GM18498 (cell line): ENCODE results near the gene PCBP3.
"Not testable (repeated sequence)": the region's sequence is repeated elsewhere in the genome, so short reads cannot be mapped to it uniquely, and the experiment has no call there.

ENCODE experiments used
- ATAC-seq: cut with Tn5 transposase; IDR thresholded peaks from one replicate; pipeline ENCODE4 v1.9.1; 2021; ENCODE audit warnings: mild to moderate bottlenecking, moderate library complexity; ENCODE audit not compliant: unreplicated experiment

Gene PCBP3

DNA sequence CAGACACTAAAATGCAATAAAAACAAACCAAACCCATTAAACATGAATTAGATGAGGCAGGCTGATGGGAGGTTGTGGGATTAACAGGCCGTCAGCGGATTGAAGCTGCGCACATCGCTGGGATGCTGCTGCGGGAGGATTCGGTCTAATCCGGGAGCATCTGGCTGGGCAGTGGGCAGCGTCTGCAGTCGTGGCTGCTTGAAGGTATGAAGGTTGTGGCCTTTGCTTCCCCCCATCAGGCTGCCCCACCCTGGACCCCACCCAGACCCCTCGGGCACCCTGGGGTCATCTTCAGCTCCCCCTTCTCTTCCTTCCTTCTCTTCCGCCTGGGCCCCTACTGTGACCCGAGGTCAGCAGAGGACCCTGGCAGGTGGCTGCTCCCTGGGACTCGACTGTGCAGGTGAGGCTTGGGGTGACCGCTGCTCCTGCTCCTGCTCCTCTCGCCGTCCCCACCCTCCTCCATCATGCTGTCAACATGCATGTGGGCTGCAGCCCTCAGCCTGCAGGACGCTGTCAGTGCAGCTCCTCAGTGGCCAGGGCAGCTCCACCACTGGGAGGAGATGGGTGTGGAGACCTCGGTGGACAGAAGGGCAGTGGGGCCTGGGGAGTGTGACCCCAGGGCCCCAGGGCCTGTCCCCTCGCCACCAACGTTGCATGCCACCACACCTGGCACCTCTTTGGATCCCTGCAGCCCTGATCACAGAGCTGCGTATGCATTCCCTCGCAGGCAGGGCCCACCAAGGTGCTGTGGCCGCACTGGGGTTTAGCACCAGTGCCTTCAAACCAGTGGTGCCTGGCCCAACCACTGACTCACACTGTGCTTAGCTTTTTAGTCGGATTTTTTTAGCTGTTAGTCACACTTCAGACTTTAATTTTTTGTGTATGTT lies 225.8 kb downstream of the PCBP3 start:
- ATAC-seq = no peak

DNA sequence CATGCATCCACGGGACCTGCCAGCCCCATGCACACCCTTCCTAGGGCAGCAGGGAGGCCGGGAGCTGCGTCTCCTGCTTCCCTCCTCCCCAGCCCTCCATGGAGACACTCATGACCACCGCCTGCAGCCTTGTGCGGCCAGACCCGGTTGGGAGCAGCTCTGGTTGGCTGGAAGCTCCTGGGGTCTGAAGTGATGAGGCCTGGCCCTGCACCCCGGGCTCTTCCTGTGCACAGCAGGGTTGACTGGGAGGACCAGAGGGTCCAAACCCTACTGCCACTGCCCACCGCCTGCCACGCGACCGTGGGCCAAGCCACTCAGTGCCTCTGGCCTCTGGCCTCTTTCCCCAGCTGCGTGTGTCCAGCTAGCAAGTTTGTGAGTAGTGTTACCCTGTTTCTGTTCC lies 226.9 kb downstream of the PCBP3 start:
- no peak for ATAC-seq

DNA sequence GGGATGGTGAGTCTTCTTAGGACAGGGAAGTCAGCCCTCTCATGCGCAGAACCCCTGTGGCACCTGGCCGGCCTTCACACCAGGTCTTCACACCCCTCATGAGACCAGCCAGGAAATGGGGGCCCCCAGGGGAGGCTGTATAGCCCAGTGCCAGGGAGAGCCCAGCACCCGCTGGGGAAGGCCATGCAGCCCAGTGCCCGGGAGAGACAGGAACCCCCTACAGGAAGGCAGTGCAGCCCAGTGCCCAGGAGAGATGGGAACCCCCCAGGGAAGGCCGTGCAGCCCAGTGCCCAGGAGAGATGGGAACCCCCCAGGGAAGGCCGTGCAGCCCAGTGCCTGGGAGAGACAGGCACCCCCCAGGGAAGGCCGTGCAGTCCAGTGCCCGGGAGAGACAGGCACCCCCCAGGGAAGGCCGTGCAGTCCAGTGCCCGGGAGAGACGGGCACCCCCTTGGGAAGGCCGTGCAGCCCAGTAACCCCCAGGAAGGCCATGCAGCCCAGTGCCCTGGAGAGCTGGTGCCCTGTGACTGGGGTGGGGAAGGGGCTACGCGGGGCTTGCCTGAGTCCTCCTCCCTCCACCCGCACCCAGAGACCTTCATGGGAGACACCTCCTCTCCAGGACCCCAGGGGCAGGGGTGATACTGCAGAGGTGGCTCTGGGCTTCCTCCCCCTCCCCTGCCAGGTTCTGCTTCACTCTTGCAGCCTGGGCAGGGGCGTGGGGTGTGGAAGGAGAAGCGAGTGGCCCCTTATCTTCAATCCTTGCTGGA lies 227.5 kb downstream of the PCBP3 start:
- ATAC-seq = no peak

DNA sequence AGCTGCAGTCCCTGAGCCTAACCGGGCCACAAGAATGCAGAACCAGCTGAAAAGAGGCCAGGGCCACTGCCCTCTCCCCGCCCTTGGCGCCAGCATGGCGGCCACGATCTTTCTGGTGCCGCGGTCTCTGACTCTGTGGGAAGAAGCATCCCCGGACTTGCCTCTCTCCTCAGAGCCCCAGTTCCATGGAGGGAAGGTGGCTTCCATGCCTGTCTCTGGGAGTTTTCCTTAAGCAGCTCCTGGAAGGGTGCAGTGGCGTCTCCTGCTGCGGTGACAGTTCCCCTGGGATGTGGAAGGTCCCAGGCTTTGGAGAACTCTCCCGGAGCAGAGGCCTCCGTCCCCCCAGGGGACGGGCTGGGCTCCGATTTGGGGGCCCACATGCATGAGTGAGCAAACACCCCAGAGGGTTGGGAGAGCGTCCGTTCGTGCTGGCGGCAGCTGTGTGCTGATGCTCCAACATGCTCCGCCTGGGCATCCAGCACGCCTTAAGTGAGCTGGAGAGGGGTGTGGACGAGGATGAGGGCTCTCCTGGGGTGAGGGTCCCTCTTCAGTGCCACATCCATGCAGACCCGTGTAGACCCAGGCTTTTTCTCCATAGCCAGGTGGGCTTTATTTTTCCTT lies 228.2 kb downstream of the PCBP3 start:
- ATAC-seq = no peak

DNA sequence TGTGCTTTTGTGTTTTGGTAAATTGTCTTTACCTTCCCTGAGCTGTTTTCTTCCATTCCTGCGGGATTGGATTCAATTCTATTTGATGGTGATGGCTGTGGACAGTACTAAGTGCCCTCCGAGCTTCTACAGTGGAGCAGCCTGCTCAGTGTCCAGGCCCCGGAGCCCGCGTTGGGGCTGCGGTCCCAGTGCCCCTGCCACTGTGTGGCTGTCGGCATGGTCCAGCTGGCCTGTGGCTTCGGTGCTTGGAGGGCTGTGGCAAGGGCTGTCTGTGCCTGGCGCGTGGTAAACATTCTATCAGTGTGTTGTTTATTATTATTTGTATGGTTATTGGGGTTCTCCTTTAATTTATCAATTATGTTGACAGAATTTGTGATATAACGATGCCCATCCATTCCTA lies 228.9 kb downstream of the PCBP3 start:
- ATAC-seq = no peak

DNA sequence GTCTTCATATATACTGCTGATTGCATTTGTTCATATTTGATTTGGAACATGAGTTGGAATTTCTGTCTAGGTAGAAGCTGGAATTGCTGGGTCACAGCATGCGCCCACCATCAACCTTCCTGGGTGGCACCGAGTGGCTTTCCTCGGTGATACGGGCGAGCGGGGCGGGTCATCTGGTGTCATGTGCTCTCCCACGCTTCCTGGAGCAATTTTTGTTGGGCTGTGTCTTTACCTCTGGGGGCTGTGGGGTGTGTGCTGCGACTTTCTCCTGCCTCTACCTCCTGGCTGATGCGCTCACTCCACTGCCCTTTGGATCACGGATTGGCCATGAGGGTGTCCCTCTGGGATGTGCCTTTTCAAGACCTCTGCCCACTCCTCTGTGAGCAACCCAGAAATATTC lies 229.4 kb downstream of the PCBP3 start:
- ATAC-seq = no peak

DNA sequence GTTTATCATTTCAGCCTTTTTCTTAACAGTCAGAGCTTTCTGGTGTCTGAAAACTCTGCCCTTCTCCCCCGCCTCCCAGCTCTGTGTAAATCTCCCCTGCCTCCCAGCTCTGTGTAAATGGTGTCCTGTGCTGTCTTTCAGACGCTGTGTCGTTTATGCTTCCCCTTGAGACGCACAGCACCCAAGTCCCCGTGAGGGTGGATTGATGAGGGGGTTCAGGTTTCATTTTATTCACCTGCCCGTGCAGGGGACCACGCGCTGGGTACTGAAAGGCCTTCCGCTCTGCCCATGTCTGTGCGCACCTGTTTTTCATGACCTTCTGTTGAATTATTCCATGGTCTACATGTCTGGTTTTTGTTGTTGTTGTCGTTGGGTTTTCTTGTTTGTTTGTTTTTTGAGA lies 229.9 kb downstream of the PCBP3 start:
- ATAC-seq = no peak

DNA sequence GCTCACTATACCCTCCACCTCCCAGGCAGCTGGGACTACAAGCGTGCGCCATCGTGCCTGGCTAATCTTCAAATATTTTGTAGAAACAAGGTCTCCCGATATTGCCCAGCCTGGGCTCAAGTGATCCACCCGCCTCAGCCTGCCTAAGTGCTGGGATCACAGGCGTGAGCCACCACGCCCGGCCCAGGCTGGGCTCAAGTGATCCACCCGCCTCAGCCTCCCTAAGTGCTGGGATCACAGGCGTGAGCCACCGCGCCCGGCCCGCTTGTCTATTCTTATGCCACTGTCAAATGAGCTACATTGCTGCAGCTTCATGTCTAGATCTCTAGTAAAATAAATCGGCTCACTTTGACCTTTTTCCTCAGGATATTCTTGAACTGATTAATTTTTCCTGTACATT lies 230.3 kb downstream of the PCBP3 start:
- ATAC-seq = no peak

DNA sequence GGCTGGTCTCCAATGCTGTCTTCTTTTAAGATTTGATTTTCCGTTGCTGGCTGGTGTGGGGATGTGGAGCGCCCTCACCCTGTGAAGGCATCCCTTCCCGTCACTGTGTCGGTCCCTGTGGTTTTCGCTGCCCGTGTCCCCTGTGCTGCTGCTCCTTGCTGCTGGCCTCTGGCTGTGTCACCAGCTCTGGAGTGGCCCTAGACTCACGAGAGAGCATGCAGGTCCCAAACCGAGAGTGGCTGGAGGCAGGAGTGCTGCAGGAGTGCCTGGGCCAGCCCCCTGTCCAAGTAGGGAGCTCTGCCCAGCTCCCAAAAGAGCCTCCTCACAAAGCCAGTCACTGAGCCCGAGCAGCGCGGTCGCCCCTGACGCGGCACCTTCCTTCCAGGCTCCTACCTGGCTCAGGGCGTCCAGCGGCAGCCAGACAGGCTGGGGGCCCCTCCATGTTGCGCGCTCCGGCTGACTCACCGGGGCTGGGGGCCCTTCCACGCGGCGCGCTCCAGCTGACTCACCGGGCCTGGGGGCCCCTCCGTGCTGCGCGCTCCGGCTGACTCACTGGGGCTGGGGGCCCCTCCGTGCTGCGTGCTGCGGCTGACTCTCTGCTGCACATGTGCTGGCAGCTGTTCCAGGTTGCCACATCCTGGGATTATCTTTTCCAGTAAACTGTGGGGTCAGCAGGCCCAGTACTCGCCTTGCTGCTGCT lies 231.3 kb downstream of the PCBP3 start:
- no peak for ATAC-seq

DNA sequence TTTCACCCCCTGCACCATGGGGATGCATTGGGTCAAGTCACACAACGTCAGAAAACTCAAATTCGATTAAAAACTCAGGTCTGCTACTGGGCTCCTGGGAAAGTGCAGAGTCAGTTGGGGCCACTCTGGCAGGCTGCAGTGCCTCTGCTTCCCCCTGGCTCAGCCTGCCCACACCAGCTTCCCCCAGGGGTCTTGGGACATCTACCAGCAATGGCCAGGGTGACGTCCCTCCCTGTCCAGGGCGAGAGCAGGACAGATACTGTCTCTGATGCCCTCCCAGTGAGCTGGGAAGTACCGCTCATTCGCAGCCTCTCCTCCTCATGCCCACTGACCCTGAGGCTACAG lies 231.9 kb downstream of the PCBP3 start:
- ATAC-seq = no peak

DNA sequence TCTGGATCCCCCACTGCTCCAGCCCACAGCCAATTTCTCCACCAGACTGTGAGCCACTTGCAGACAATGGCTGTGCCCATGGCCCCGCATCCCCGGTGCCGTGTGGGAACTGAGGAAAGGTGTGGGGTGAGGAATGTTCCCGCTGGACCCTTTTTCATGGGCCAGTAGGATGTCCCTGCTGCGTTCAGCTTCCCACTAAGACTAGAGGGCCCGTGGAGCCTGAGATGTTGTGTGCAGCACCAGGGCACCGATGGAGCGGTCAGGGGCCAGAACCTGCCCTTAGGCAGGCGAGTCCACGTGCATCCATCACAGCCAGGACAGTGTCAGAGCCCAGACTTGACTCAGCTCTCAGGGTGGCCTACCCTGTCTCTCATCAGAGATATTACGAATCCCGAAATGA lies 232.4 kb downstream of the PCBP3 start:
- ATAC-seq = no peak

DNA sequence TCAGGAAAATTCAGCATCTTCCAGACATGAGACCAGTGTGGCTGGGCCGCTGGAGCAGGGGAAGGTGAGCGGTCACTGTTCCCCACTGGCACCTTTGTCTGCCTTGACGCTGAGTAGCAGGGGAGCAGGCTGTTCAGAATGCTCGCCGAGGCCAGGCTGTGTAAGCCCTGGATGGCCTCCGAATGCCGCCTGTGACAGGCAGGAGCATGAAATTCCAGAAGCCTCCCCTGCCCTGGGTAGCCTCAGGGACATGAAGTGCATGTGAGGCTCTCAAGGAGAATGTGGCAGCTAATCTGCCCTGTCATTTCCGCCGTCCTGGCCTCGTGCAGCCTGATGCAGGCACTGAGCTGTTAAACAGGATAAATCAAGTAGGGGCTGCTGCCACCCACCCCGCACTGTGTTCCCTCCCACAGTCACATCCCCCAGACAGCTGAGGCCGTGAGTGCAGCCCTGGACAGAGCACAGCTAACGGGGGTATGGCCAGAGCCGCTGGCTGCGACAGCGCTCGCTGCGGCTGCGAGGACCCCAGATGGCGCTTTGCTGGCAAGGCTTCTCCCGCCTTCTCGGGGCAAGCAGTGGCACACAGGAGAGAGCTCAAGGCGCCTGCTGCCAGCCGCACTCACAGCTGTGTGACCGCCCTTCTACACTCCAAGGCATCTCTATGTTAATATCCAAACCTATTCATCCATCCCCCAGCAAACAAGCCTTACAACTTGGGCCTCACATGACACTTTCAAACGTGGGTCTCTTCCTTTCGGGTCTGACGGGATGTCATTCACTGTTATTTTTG lies 233.1 kb downstream of the PCBP3 start:
- ATAC-seq = no peak

DNA sequence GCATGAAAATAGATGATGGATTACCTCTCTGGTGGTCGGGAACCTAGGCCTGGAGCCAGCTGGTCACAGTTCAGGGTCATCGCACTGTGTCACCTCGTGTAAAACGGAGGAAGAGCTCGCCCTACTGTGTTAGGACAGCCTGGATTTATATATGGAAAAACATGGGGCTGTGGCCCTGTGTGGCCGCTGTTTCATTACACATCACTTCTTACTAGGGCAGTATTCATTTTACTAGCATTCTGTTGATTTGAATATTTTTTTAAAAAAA lies 233.6 kb downstream of the PCBP3 start:
- ATAC-seq = no peak

DNA sequence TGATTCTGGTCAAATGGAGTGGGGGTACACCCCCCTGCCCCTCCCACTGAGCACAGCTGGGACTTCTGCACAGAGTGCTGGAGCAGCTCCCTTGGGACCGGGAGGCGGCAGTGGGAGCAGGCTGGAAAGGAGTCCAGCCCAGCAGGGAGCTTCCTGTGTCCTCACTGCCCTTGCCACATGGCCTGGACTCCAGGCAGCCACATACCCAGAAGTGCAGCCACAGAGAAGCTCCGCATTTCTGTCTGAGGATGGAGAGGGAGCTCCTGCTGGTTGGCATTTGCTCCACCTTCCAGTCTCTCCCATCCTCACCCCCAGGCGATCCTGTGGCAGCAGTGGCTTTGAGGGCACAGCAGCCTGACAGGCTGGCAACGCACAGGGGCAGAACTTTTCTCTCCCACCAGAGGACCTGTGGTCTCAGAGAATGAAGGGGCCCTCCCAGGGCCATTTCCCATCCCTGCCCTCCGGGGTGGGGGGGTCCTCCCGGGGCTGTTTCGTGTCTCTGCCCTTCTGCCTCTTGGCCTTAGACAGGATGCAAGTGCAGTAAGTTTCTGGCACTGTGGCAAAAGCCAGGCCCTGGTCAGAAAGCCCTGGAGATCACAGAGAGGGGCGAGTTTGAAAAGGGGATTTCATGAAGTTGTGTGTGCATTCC lies 234.4 kb downstream of the PCBP3 start:
- ATAC-seq = no peak

DNA sequence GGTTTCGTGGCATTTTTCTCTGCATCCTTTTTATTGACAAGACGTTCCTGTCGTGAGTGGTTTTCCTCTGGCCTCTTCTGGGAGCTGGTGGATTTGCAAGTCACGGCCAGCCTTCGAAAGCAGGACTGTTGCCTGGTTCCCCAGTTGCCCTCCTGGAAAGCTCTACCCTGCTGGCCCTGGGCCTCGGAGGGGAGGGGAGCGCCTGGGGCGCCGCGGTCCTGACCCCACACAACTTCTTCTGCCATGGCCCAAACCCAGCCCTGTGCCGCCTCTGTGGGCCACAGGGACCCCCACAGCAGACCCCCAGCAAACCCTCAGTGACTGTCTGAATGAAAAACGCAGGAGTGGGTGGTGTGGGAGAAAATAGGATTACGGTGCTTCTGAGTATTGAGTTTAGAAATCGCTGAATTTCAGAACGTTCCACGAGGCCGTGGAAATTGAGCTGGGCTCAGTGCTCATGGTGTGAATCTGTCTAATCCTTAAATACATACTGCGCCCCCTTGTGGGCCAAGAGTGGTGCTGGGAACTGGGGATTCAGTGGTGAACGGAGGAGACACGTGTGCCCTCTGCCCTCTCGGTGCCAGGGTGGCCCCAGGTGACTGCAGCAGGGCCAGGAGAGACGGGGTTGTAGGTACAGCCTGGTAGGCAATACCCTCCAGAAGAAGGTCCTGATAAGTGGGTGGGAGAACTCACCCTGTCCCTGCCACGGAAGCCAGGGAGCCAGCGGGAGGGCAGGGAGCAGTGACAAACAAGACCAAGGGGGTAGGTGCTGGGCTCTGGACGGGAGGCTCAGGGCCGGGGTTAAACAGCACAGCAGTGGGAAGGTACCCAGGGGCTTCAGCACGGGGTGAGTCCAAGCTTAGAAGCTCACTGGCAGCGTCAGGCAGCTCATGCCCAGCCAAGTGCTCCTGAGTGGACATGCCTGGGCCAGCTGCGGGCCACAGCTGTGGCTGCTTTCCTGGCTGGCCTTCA lies 236.9 kb downstream of the PCBP3 start:
- no peak for ATAC-seq

DNA sequence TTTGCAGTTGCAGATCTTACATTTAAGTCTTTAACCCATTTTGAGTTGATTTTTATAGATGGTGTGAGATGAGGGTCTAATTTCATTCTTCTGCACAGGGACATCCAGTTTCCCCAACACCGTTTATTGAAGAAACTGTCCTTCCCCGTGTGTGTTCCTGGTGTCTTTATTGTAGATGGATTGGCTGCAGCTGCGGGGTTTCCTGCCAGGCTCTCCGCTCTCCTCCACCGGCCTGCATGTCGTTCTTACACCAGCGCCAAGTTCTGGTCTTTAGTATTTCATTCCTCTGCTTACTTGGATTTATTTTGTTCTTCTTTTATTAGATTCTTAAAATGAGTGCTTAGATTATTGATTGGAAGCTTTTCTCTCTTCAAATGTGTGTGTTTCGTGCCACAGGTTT lies 239.1 kb downstream of the PCBP3 start:
- no peak for ATAC-seq

DNA sequence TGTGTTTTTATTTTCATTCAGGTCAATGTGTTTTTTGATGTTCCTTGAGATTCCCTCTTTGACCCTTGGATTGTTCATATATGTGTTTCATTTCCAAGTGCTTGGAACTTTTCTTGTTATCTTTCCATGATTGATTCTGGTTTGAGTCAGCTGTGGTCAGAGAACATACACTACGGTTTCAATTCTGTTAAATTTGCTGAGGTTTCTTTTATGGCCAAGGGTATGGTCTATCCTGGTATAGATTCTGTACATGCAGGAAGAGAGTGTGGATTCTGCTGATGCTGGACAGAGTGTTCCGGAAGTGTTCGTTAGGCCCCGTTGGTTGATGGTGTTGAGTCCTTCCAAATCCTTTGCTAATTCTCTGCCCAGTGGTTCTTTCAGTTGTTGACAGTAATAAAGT lies 239.6 kb downstream of the PCBP3 start:
- ATAC-seq = no peak

DNA sequence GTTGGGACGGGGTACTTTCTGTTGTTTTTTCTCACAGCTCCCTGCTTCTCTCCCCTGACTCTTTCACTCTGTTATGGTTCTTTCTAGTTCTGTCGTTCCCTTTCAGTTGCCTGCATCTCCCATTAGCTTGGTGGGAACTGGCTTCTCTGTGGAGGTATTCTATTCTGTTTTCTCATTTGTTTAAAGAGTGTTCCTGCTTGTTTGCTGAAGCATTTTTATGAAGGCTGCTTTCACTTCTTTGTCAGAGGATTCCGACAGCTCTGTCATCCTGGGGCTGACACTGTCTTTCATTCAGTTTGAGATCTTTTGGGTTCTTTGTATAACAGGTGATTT lies 242.0 kb downstream of the PCBP3 start:
- ATAC-seq = no peak

DNA sequence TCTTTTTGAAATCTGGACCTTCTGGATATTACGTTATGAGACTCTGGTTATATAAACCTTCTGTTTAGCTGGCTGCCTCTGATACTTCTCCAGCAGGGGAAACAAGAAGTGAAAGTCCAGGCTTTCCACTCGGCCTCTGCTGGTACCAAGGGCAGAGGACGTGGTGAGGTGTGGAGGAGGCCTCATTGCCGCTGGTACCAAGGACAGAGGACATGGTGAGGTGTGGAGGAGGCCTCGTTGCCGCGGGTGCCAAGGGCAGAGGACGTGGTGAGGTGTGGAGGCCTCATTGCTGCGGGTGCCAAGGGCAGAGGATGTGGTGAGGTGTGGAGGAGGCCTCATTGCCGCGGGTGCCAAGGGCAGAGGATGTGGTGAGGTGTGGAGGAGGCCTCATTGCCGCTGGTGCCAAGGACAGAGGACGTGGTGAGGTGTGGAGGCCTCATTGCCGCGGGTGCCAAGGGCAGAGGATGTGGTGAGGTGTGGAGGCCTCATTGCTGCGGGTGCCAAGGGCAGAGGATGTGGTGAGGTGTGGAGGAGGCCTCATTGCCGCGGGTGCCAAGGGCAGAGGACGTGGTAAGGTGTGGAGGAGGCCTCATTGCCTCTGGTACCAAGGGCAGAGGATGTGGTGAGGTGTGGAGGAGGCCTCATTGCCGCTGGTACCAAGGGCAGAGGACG lies 242.5 kb downstream of the PCBP3 start:
- not testable (repeated sequence) for ATAC-seq
